Panc1 (cell line): Measurements from ENCODE around the gene FGF22. TPM values are rescaled to one million over a fixed set of nuclear protein-coding genes. Genes with fewer than 3 reads are reported as not detected.

Experiments
- ATAC-seq: fragments of 200-7000 bp; cut with Tn5 transposase; 2 replicates; pipeline ENCODE4 v1.9.1; 2020; ENCODE audit warnings: mild to moderate bottlenecking, moderate library complexity
- BruUV-seq: library from RNA; stranded (reverse); fragments of 400-500 nt; replicated peaks from 2 replicates; lab custom pipeline; 2021; lab: Mats Ljungman, UMichigan
- CTCF ChIA-PET: fragments of 300-600 bp; sonication (Branson Sonifier 250); formaldehyde crosslinking; loops from one replicate; lab custom pipeline; 2022; ENCODE audit warnings: antibody characterized with exemption; lab: Charles Lee
- POLR2A ChIA-PET: fragments of 300-600 bp; sonication (Branson Sonifier 250); formaldehyde crosslinking; loops from one replicate; lab custom pipeline; 2022; ENCODE audit warnings: antibody characterized with exemption; lab: Charles Lee
- DNase-seq: peaks from one replicate; pipeline ENCODE4 v3.0.0-alpha.2; 2010; ENCODE audit warnings: low read depth, low spot score
- H3K27ac ChIP-seq: 2 replicates; pipeline ENCODE4 v1.5.1; 2011; ENCODE audit warnings: mild to moderate bottlenecking, low read length, inconsistent platforms
- H3K27me3 ChIP-seq: fragments of 200-500 bp; sonication (Bioruptor generic); 2 replicates; pipeline ENCODE4 v1.6.0; 2014; ENCODE audit warnings: low read length, inconsistent platforms; ENCODE audit not compliant: control insufficient read depth, insufficient read depth
- H3K36me3 ChIP-seq: fragments of 200-500 bp; sonication (Bioruptor generic); 2 replicates; pipeline ENCODE4 v1.5.1; 2014; ENCODE audit warnings: inconsistent platforms, mild to moderate bottlenecking, low read length, moderate library complexity; ENCODE audit not compliant: control insufficient read depth, insufficient read depth
- H3K4me1 ChIP-seq: 2 replicates; pipeline ENCODE4 v1.5.1; 2011; ENCODE audit warnings: inconsistent platforms, mild to moderate bottlenecking, low read length, moderate library complexity; ENCODE audit not compliant: control insufficient read depth, insufficient read depth
- H3K4me3 ChIP-seq, 2 experiments: 2 replicates each; pipeline ENCODE4 v1.5.1; 2011 to 2012; ENCODE audit warnings: low read depth in 2 of 2, low read length in 2 of 2, mild to moderate bottlenecking in 2 of 2, inconsistent platforms in 1 of 2, moderate library complexity in 1 of 2
- H3K9me3 ChIP-seq: fragments of 200-500 bp; sonication (Bioruptor generic); 2 replicates; pipeline ENCODE4 v1.5.1; 2014; ENCODE audit warnings: low read depth, mild to moderate bottlenecking, inconsistent platforms, low read length, moderate library complexity; ENCODE audit not compliant: control insufficient read depth, insufficient read depth
- POLR2AphosphoS5 ChIP-seq: IDR thresholded peaks from 2 replicates; pipeline ENCODE4 v1.6.1; 2012; ENCODE audit warnings: mild to moderate bottlenecking, low read depth, low read length, moderate library complexity
- SIN3A ChIP-seq: IDR thresholded peaks from 2 replicates; pipeline ENCODE4 v1.6.1; 2012; ENCODE audit warnings: low read depth, mild to moderate bottlenecking, low read length, moderate library complexity, borderline replicate concordance; ENCODE audit not compliant: insufficient read depth
- TCF7L2 ChIP-seq: IDR thresholded peaks from 2 replicates; pipeline ENCODE4 v1.6.1; 2011; ENCODE audit warnings: mild to moderate bottlenecking, low read depth, low read length, inconsistent platforms
- in situ Hi-C: cut with HindIII; loops from 2 replicates; pipeline ENCODE4 v1.10.0; 2016; ENCODE audit warnings: low sequenced_read_pairs, low pct_unique_long_range_greater_than_20kb
- intact Hi-C: fragments of 100-400 bp; cut with micrococcal nuclease; formaldehyde crosslinking; loops from one replicate; pipeline ENCODE4 v1.10.0; 2022; ENCODE audit not compliant: unreplicated experiment
- total RNA-seq: library from RNA; stranded (reverse); gene quantifications from one replicate; pipeline ENCODE4 v1.2.1, GENCODE V29; 2021; ENCODE audit not compliant: unreplicated experiment
- TF ChIP-seq, protein P1 (sequence below), 2 experiments: IDR thresholded peaks; 2 replicates each; pipeline ENCODE4 v1.6.1; 2011 to 2012; ENCODE audit warnings: low read depth in 2 of 2, control low read depth in 1 of 2, low read length in 1 of 2, mild to moderate bottlenecking in 1 of 2, moderate library complexity in 1 of 2; ENCODE audit not compliant: insufficient read depth in 1 of 2
- TF ChIP-seq, protein P2 (sequence below): fragments of 450-650 bp; IDR thresholded peaks from 2 replicates; pipeline ENCODE4 v1.5.1; 2017; ENCODE audit warnings: mild to moderate bottlenecking

The FGF22 gene
- total RNA-seq, 1 experiment from 2014 or later = 0.72 TPM

GRCh38 chr19:621819-622218, 17.9 kb upstream of the FGF22 start:
- TF ChIP-seq TCF7L2 (no peak), POLR2AphosphoS5 (no peak), SIN3A (no peak)
- TF ChIP-seq, protein P1, sequence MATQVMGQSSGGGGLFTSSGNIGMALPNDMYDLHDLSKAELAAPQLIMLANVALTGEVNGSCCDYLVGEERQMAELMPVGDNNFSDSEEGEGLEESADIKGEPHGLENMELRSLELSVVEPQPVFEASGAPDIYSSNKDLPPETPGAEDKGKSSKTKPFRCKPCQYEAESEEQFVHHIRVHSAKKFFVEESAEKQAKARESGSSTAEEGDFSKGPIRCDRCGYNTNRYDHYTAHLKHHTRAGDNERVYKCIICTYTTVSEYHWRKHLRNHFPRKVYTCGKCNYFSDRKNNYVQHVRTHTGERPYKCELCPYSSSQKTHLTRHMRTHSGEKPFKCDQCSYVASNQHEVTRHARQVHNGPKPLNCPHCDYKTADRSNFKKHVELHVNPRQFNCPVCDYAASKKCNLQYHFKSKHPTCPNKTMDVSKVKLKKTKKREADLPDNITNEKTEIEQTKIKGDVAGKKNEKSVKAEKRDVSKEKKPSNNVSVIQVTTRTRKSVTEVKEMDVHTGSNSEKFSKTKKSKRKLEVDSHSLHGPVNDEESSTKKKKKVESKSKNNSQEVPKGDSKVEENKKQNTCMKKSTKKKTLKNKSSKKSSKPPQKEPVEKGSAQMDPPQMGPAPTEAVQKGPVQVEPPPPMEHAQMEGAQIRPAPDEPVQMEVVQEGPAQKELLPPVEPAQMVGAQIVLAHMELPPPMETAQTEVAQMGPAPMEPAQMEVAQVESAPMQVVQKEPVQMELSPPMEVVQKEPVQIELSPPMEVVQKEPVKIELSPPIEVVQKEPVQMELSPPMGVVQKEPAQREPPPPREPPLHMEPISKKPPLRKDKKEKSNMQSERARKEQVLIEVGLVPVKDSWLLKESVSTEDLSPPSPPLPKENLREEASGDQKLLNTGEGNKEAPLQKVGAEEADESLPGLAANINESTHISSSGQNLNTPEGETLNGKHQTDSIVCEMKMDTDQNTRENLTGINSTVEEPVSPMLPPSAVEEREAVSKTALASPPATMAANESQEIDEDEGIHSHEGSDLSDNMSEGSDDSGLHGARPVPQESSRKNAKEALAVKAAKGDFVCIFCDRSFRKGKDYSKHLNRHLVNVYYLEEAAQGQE (IDR thresholded peaks at IDR 0.05; ENCODE audit: insufficient read depth in 1 of 2, low read depth in 2 of 2, low read length in 1 of 2) = no peak
- TF ChIP-seq, protein P2, sequence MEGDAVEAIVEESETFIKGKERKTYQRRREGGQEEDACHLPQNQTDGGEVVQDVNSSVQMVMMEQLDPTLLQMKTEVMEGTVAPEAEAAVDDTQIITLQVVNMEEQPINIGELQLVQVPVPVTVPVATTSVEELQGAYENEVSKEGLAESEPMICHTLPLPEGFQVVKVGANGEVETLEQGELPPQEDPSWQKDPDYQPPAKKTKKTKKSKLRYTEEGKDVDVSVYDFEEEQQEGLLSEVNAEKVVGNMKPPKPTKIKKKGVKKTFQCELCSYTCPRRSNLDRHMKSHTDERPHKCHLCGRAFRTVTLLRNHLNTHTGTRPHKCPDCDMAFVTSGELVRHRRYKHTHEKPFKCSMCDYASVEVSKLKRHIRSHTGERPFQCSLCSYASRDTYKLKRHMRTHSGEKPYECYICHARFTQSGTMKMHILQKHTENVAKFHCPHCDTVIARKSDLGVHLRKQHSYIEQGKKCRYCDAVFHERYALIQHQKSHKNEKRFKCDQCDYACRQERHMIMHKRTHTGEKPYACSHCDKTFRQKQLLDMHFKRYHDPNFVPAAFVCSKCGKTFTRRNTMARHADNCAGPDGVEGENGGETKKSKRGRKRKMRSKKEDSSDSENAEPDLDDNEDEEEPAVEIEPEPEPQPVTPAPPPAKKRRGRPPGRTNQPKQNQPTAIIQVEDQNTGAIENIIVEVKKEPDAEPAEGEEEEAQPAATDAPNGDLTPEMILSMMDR = no peak

DNA sequence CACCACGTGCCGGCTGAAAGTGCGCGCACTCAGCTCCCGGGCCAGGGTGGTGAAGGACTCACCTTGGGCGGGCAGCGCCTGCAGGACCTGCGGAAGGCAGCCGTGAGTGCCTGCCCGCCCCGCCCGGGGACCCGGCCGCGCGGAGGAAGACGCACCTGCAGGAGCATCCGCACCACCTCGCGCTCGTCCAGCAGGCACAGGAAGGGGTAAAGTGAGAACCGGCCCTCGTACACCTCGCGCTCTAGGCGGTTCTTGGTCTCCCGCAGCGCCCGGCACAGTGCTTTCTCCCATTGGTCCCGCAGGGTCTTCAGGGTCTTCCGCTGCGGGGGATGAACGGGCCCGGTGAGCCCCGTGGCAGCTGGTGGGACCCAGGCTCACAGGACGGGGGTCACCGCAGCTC, 17.0 kb upstream of the FGF22 start:
- ChIA-PET CTCF (no interaction called here), POLR2A (no interaction called here)
- no peaks in the 10 kb centered on the region for H3K36me3 ChIP-seq
- TF ChIP-seq, protein P2 = no peak
- TF ChIP-seq POLR2AphosphoS5 (no peak), SIN3A (no peak), TCF7L2 (no peak)
- TF ChIP-seq, protein P1 (IDR thresholded peaks at IDR 0.05; ENCODE audit: insufficient read depth in 1 of 2, low read depth in 2 of 2, low read length in 1 of 2) = no peak
- no peaks in the 10 kb centered on the region for H3K9me3 ChIP-seq
- DNase-seq (no peak), ATAC-seq (no peak)
- H3K27ac ChIP-seq = no peak overlapping the region
- H3K27me3 ChIP-seq = no peaks in the 10 kb centered on the region
- H3K4me3 ChIP-seq = no peak overlapping the region
- H3K4me1 ChIP-seq = no peaks in the 10 kb centered on the region; the same call in 1 of the 2 replicates
- in situ Hi-C loops (no loop called here), intact Hi-C loops (no loop called here)
- BruUV-seq = no TSS peak

More at GRCh38 chr19:621819-622218, 17.9 kb upstream of the FGF22 start:
- intact Hi-C loops = no loop called here
- Histone ChIP-seq H3K27ac (no peak overlapping the region), H3K4me3 (no peak overlapping the region), H3K36me3 (no peaks in the 10 kb centered on the region), H3K9me3 (no peaks in the 10 kb centered on the region), H3K27me3 (no peaks in the 10 kb centered on the region), H3K4me1 (no peaks in the 10 kb centered on the region; the same call in 1 of the 2 replicates)
- no peak for DNase-seq
- CTCF ChIA-PET = no interaction called here
- no TSS peak for BruUV-seq
- ATAC-seq = no peak
- POLR2A ChIA-PET = no interaction called here
- in situ Hi-C loops = no loop called here
